Breast epithelium (tissue), 4 donors: Measurements from ENCODE around the gene SPAG6. TPM values are rescaled to one million over a fixed set of nuclear protein-coding genes. Genes with fewer than 3 reads are reported as not detected.

Experiments used
- DNase-seq, 2 donors: peaks; one replicate each; pipeline ENCODE4 v3.0.0-alpha.2; 2019; ENCODE audit warnings: low spot score in 2 of 2
- H3K27ac ChIP-seq, 2 donors: fragments of 200-600 bp; sonication (generic) in 1 of 2; one replicate each; pipeline ENCODE4 v1.5.1; 2016 to 2019; ENCODE audit warnings: mild to moderate bottlenecking in 1 of 2
- H3K27me3 ChIP-seq, 2 donors: fragments of 200-600 bp; sonication (generic) in 1 of 2; one replicate each; pipeline versions ENCODE4 v1.5.1 to v1.6.0; 2017 to 2019; ENCODE audit warnings: control low read depth in 1 of 2, mild to moderate bottlenecking in 1 of 2
- H3K36me3 ChIP-seq: fragments of 200-600 bp; one replicate; pipeline ENCODE4 v1.5.1; 2019
- H3K4me1 ChIP-seq, 2 donors: fragments of 200-600 bp; sonication (generic); one replicate each; pipeline ENCODE4 v1.5.1; 2016 to 2019; ENCODE audit warnings: control low read depth in 1 of 2
- H3K4me3 ChIP-seq, 3 donors: fragments of 200-600 bp; sonication (generic); 1 replicate in 2 of 3; 2 replicates in 1 of 3; pipeline ENCODE4 v1.5.1; 2016 to 2019; ENCODE audit warnings: mild to moderate bottlenecking in 3 of 3, moderate library complexity in 2 of 3
- H3K9me3 ChIP-seq, 2 donors: fragments of 200-600 bp; sonication (generic) in 1 of 2; one replicate each; pipeline ENCODE4 v1.5.1; 2016 to 2019; ENCODE audit warnings: control low read depth in 1 of 2
- CTCF ChIP-seq, 3 donors: fragments of 450-650 bp; IDR thresholded peaks; one replicate each; pipeline ENCODE4 v1.5.1; 2016 to 2017; ENCODE audit warnings: antibody characterized with exemption in 3 of 3, mild to moderate bottlenecking in 3 of 3, moderate library complexity in 3 of 3
- POLR2A ChIP-seq: fragments of 450-650 bp; IDR thresholded peaks from one replicate; pipeline ENCODE4 v1.6.1; 2016; ENCODE audit warnings: antibody characterized with exemption, mild to moderate bottlenecking, moderate library complexity
- POLR2AphosphoS5 ChIP-seq, 3 donors: sonication (generic); formaldehyde crosslinking; IDR thresholded peaks; one replicate each; pipeline ENCODE4 v1.6.1; 2017; ENCODE audit warnings: antibody characterized with exemption in 3 of 3
- intact Hi-C: fragments of 100-400 bp; cut with DNase I; formaldehyde crosslinking; loops from one replicate; pipeline ENCODE4 v1.15.1; 2023; ENCODE audit warnings: low total_unique reads
- total RNA-seq, 3 donors: library from RNA; depleted of rRNA; stranded (reverse); fragments of >200 nt; gene quantifications; one replicate each; pipeline ENCODE4 v1.1.0, GENCODE V29; 2016

Gene SPAG6
- total RNA-seq, 3 donors from 2014 or later = 0.59 to 4.9 TPM; not detected in 1

GRCh38 chr10:22335173-22335933 is 9.9 kb upstream of the SPAG6 start:
- H3K4me1 ChIP-seq = peaks cover 0 to 4% of the 10 kb centered on the region in 2 donors
- peaks cover 8 to 58% of the 10 kb centered on the region in 2 donors for H3K27me3 ChIP-seq
- intact Hi-C loops = no loop called here
- peak overlapping the region; percentile 46 to 69 (median 56) for H3K4me3 ChIP-seq
- peaks cover 7% of the 10 kb centered on the region for H3K36me3 ChIP-seq
- peak overlapping the region in 1 of 2 donors; percentile 41 for H3K27ac ChIP-seq
- no peak for DNase-seq
- TF ChIP-seq POLR2AphosphoS5 (IDR thresholded peaks at IDR 0.05) (peak; percentile 8 to 17 (median 9)), CTCF (IDR thresholded peaks at IDR 0.05) (peak; percentile 27 to 61 (median 42)), POLR2A (no peak)
- H3K9me3 ChIP-seq = no peaks in the 10 kb centered on the region

GRCh38 chr10:22338185-22338900 is 7.0 kb upstream of the SPAG6 start:
- H3K4me3 ChIP-seq = no peak overlapping the region
- H3K27me3 ChIP-seq = peaks cover 8 to 82% of the 10 kb centered on the region in 2 donors
- intact Hi-C loops = no loop called here
- no peaks in the 10 kb centered on the region for H3K9me3 ChIP-seq
- no peaks in the 10 kb centered on the region for H3K36me3 ChIP-seq
- TF ChIP-seq POLR2AphosphoS5 (IDR thresholded peaks at IDR 0.05) (no peak), CTCF (IDR thresholded peaks at IDR 0.05) (no peak), POLR2A (no peak)
- no peak for DNase-seq
- peaks cover 0 to 4% of the 10 kb centered on the region in 2 donors for H3K4me1 ChIP-seq
- H3K27ac ChIP-seq = no peak overlapping the region

- H3K27ac ChIP-seq = no peak overlapping the region
- H3K27me3 ChIP-seq = peaks cover 8 to 87% of the 10 kb centered on the region in 2 donors
- TF ChIP-seq CTCF (IDR thresholded peaks at IDR 0.05) (no peak), POLR2A (no peak), POLR2AphosphoS5 (IDR thresholded peaks at IDR 0.05) (no peak)
- no peak for DNase-seq
- peaks cover 0 to 4% of the 10 kb centered on the region in 2 donors for H3K4me1 ChIP-seq
- H3K9me3 ChIP-seq = no peaks in the 10 kb centered on the region
- intact Hi-C loops = no loop called here
- no peaks in the 10 kb centered on the region for H3K36me3 ChIP-seq
- no peak overlapping the region for H3K4me3 ChIP-seq
These were observed 6.4 kb upstream of the SPAG6 start for GRCh38 chr10:22338931-22339330.

- intact Hi-C loops = no loop called here
- DNase-seq = no peak
- Histone ChIP-seq H3K9me3 (no peaks in the 10 kb centered on the region), H3K27ac (peak overlapping the region in 1 of 2 donors; percentile 92), H3K36me3 (no peaks in the 10 kb centered on the region), H3K27me3 (peaks cover 8 to 88% of the 10 kb centered on the region in 2 donors), H3K4me1 (peaks cover 0 to 4% of the 10 kb centered on the region in 2 donors), H3K4me3 (peak overlapping the region; percentile 86 to 91 (median 89))
- no peak for TF ChIP-seq POLR2A
- no peak for TF ChIP-seq POLR2AphosphoS5 (IDR thresholded peaks at IDR 0.05)
- no peak for TF ChIP-seq CTCF (IDR thresholded peaks at IDR 0.05)
These were observed 5.5 kb upstream of the SPAG6 start for GRCh38 chr10:22339761-22340328.
